ENCODE data around the gene CSNK1G2. TPM values are rescaled to one million over a fixed set of nuclear protein-coding genes. Genes with fewer than 3 reads are reported as not detected.

The CSNK1G2 gene
- total and polyA plus RNA-seq, 8 donors: 30.2 to 210 (median 65.3) TPM

DNA sequence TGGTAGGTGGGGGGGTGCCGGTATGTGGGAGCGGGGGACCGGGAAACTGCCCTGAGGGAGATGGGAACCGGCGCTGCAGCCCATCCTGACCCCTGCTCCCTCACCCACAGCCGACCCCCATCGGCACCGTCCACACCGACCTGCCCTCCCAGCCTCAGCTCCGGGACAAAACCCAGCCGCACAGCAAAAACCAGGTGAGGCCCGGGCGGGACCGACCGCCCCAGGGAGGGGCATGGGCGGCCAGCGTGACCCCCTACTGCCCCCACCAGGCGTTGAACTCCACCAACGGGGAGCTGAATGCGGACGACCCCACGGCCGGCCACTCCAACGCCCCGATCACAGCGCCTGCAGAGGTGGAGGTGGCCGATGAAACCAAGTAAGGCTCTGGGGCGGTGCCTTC is 38.7 kb downstream of the CSNK1G2 start:
- TF ChIP-seq EP300 (IDR thresholded peaks at IDR 0.05): no peak
- no peak for TF ChIP-seq POLR2AphosphoS5 (IDR thresholded peaks at IDR 0.05)
- no peak for TF ChIP-seq POLR2A (IDR thresholded peaks at IDR 0.05)
- TF ChIP-seq, protein P1, sequence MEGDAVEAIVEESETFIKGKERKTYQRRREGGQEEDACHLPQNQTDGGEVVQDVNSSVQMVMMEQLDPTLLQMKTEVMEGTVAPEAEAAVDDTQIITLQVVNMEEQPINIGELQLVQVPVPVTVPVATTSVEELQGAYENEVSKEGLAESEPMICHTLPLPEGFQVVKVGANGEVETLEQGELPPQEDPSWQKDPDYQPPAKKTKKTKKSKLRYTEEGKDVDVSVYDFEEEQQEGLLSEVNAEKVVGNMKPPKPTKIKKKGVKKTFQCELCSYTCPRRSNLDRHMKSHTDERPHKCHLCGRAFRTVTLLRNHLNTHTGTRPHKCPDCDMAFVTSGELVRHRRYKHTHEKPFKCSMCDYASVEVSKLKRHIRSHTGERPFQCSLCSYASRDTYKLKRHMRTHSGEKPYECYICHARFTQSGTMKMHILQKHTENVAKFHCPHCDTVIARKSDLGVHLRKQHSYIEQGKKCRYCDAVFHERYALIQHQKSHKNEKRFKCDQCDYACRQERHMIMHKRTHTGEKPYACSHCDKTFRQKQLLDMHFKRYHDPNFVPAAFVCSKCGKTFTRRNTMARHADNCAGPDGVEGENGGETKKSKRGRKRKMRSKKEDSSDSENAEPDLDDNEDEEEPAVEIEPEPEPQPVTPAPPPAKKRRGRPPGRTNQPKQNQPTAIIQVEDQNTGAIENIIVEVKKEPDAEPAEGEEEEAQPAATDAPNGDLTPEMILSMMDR (IDR thresholded peaks at IDR 0.05): no peak
- no peak overlapping the region for H3K27ac ChIP-seq
- 88 to 91% (median 90%) methylated on average over 17 to 28 of the region's 28 CpGs for WGBS, 5 donors
- peaks cover 0 to 6% (median 2%) of the 10 kb centered on the region in 4 donors for H3K4me1 ChIP-seq
- DNase-seq: no peak
- no peaks in the 10 kb centered on the region for H3K9me3 ChIP-seq
- intact Hi-C loops (cut with DNase I; ENCODE audit: low total_unique reads): no loop called here
- no peaks in the 10 kb centered on the region for H3K27me3 ChIP-seq
- H3K4me3 ChIP-seq: no peak overlapping the region
- peaks cover 48 to 97% (median 93%) of the 10 kb centered on the region in 4 donors for H3K36me3 ChIP-seq

DNA sequence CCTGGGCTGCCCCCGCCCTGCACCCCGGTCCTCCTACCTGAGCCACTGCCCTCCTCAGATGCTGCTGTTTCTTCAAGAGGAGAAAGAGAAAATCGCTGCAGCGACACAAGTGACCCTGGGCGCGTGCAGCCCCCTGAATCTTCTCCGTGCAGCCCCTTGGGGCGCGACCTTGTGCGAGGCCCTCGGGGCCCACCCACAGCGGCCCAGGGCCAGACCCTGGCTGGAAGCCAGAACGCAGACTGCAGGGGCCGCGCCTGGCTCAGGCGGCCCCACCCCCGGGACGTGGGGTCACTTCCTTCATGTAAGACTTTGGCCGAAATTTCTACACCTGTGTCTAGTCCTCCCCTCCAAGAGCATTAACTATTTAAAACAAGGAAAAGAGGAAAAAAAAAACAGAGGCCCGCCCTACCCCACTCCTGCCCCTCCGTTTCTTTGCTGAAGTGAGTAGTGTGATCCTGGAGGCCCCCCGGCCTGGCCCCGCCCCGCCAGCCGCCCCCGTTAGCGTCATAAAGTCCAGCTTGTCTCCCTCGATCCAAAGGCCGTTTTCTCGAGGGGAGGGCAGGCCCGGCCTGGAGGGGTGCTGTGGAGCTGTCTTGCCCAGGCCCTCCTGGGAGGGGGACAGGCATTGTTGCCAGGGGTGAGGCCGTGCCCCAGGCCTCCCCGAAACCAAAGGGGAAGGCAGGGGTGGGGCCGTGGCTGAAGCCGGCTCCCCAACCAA is 39.3 kb downstream of the CSNK1G2 start:
- Histone ChIP-seq H3K27me3 (no peaks in the 10 kb centered on the region), H3K27ac (no peak overlapping the region), H3K9me3 (no peaks in the 10 kb centered on the region), H3K4me3 (no peak overlapping the region), H3K36me3 (peaks cover 50 to 97% (median 93%) of the 10 kb centered on the region in 4 donors), H3K4me1 (peaks cover 0 to under 1% (median 0%) of the 10 kb centered on the region in 4 donors)
- intact Hi-C loops (cut with DNase I; ENCODE audit: low total_unique reads): no loop called here
- 76 to 88% (median 82%) methylated on average over 34 to 35 of the region's 35 CpGs for whole genome bisulfite sequencing, 5 donors
- TF ChIP-seq, protein P1 (IDR thresholded peaks at IDR 0.05): no peak
- DNase-seq: peak in 1 of 2 donors; percentile 62

DNA sequence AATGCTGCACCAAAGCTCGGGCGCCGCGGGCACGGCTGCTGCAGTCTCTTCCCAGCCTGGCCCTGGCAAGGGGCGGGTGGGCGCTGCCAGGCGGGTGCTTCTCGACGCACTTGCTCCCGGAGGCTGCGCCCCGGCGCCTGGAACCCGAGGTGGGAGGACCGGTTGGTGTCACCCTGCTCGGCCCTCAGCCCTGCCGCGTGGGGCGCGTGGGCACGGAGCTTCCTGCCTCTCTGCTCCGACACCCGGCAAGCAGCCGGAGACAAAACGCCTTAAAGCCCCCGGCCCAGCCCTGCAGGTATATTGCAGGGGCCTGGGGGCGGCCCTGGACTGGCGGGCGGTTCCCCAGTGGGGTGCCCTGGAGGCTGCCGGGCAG is 39.8 kb downstream of the CSNK1G2 start:
- Histone ChIP-seq H3K36me3 (peaks cover 51 to 97% (median 93%) of the 10 kb centered on the region in 4 donors), H3K9me3 (no peaks in the 10 kb centered on the region), H3K4me1 (peaks cover 0 to 5% (median 0%) of the 10 kb centered on the region in 4 donors), H3K27ac (no peak overlapping the region), H3K27me3 (no peaks in the 10 kb centered on the region), H3K4me3 (no peak overlapping the region)
- WGBS, 5 donors: 91 to 96% (median 95%) methylated on average over 22 to 31 of the region's 31 CpGs
- no peak for DNase-seq
- intact Hi-C loops (cut with DNase I; ENCODE audit: low total_unique reads): no loop called here
- TF ChIP-seq, protein P1 (IDR thresholded peaks at IDR 0.05): no peak
- no peak for TF ChIP-seq EP300 (IDR thresholded peaks at IDR 0.05)
- no peak for TF ChIP-seq POLR2A (IDR thresholded peaks at IDR 0.05)
- no peak for TF ChIP-seq POLR2AphosphoS5 (IDR thresholded peaks at IDR 0.05)

DNA sequence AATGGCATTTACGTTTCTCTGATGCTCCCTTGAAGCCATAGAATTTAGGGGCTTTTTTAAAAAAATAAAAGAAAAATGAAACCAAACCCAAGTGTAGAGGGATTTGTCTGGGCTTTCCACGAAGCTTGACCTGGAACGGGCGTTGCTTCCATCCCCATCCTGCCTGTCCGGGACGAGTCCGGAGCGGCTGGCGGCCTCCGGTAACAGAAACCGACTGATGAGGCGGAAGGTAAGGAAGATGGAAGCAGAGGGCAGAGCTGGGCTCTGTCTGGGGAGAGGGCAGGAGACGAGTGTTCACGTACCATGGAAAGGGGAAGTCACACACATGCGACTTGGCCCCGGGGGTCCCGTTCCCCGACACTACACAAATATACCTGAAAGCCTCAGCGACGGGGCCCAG is 40.3 kb downstream of the CSNK1G2 start:
- TF ChIP-seq POLR2AphosphoS5 (IDR thresholded peaks at IDR 0.05): no peak
- TF ChIP-seq POLR2A (IDR thresholded peaks at IDR 0.05): no peak
- TF ChIP-seq EP300 (IDR thresholded peaks at IDR 0.05): no peak
- TF ChIP-seq, protein P1 (IDR thresholded peaks at IDR 0.05): no peak
- Histone ChIP-seq H3K4me1 (peaks cover 0 to 10% (median 0%) of the 10 kb centered on the region in 4 donors), H3K36me3 (peaks cover 54 to 97% (median 93%) of the 10 kb centered on the region in 4 donors), H3K27me3 (no peaks in the 10 kb centered on the region), H3K27ac (no peak overlapping the region), H3K4me3 (no peak overlapping the region), H3K9me3 (no peaks in the 10 kb centered on the region)
- DNase-seq: no peak
- intact Hi-C loops (cut with DNase I; ENCODE audit: low total_unique reads): no loop called here
- WGBS, 5 donors: 90 to 96% (median 93%) methylated on average over 20 of the region's 20 CpGs
